Stimulated activated CD8-positive, alpha-beta memory T cell treated with anti-CD3 and anti-CD28 coated beads, Interleukin-2, amount 100 ng/mL, for 48 hours (primary cell): ENCODE data around the gene LYRM4.
"Not testable (repeated sequence)": the region's sequence is repeated elsewhere in the genome, so short reads cannot be mapped to it uniquely, and the experiment has no call there.

ENCODE experiments used
- DNase-seq, 2 donors: peaks; one replicate each; pipeline ENCODE4 v3.0.0-alpha.2; 2020; ENCODE audit warnings: low read depth in 2 of 2

LYRM4 gene

GRCh38 chr6:5122504-5123112 lies 138.1 kb downstream of the LYRM4 start:
- DNase-seq: no peak

- no peak for DNase-seq
These were observed 138.8 kb downstream of the LYRM4 start for GRCh38 chr6:5121956-5122355.

- DNase-seq: no peak
These were observed 139.3 kb downstream of the LYRM4 start for GRCh38 chr6:5121479-5121878.

- not testable (repeated sequence) for DNase-seq
These were observed 140.2 kb downstream of the LYRM4 start for GRCh38 chr6:5120543-5120942.

GRCh38 chr6:5120011-5120410 lies 140.7 kb downstream of the LYRM4 start:
- DNase-seq: no peak

- DNase-seq: no peak
These were observed 141.4 kb downstream of the LYRM4 start for GRCh38 chr6:5119090-5119951.

- no peak for DNase-seq
These were observed 144.3 kb downstream of the LYRM4 start for GRCh38 chr6:5116243-5116991.

GRCh38 chr6:5115168-5115567 lies 145.6 kb downstream of the LYRM4 start:
- DNase-seq: no peak

- no peak for DNase-seq
These were observed 147.7 kb downstream of the LYRM4 start for GRCh38 chr6:5113096-5113495.

- no peak for DNase-seq
These were observed 148.5 kb downstream of the LYRM4 start for GRCh38 chr6:5112066-5112799.

GRCh38 chr6:5111626-5112025 lies 149.1 kb downstream of the LYRM4 start:
- no peak for DNase-seq

GRCh38 chr6:5110246-5110645 lies 150.5 kb downstream of the LYRM4 start:
- no peak for DNase-seq

- DNase-seq: no peak
These were observed 151.3 kb downstream of the LYRM4 start for GRCh38 chr6:5109436-5109835.

GRCh38 chr6:5108536-5109150 lies 152.1 kb downstream of the LYRM4 start:
- DNase-seq: no peak

GRCh38 chr6:5108068-5108467 lies 152.7 kb downstream of the LYRM4 start:
- DNase-seq: no peak

- no peak for DNase-seq
These were observed 153.4 kb downstream of the LYRM4 start for GRCh38 chr6:5107341-5107740.

GRCh38 chr6:5105146-5105545 lies 155.6 kb downstream of the LYRM4 start:
- DNase-seq: no peak

GRCh38 chr6:5104667-5105066 lies 156.1 kb downstream of the LYRM4 start:
- no peak for DNase-seq

- DNase-seq: no peak
These were observed 157.5 kb downstream of the LYRM4 start for GRCh38 chr6:5103250-5103649.

GRCh38 chr6:5102267-5102970 lies 158.3 kb downstream of the LYRM4 start:
- DNase-seq: no peak

- no peak for DNase-seq
These were observed 159.9 kb downstream of the LYRM4 start for GRCh38 chr6:5100806-5101205.
